Measurements from ENCODE around the gene BASP1. TPM values are rescaled to one million over a fixed set of nuclear protein-coding genes. Genes with fewer than 3 reads are reported as not detected.

Gene BASP1
- total and polyA plus RNA-seq, 2 donors (not counting 1 experiment from before 2014, with no cell fraction given), result 53.0 to 66.4 TPM

- intact Hi-C loops (cut with micrococcal nuclease), result loop anchor here (2.0 to 5.0 kb wide), 4 partner anchors 754 to 1529 kb away; partner anchors contain the start of gene ZNF622
- peak overlapping the region; percentile 99 for H3K4me2 ChIP-seq (replicated peaks; ENCODE audit: low read depth, low read length, poor library complexity, severe bottlenecking)
- H3K9me3 ChIP-seq (ENCODE audit: control extremely low read depth in 1 of 3, control insufficient read depth in 2 of 3, insufficient read depth in 1 of 3, low read length in 2 of 3), result no peaks in the 10 kb centered on the region
- H3K27ac ChIP-seq (ENCODE audit: low read length in 2 of 2), result peak overlapping the region; percentile 50 to 63
- ChIA-PET CTCF (no interaction called here), POLR2A (interaction anchor here (0.5 to 1.2 kb wide), 3 partner anchors 33 to 588 kb away, joined by 3 to 4 read pairs (median 3); no protein-coding TSS in a partner anchor)
- Mint-ChIP-seq H3K4me3 (peak overlapping the region; percentile 88), H3K4me1 (peaks cover 59% of the 10 kb centered on the region), H3K27ac (peak overlapping the region; percentile 92), H3K27me3 (no peaks in the 10 kb centered on the region), H3K9me3 (ENCODE audit: insufficient read depth) (no peaks in the 10 kb centered on the region)
- H2AFZ ChIP-seq (ENCODE audit: insufficient read depth, low read depth, low read length, poor library complexity, severe bottlenecking), result peak overlapping the region; percentile 98
- H3K79me2 ChIP-seq (ENCODE audit: control insufficient read depth, insufficient read depth, low read length), result peaks cover 58% of the 10 kb centered on the region
- DNase-seq (peak; percentile 59), ATAC-seq (ENCODE audit: low read depth) (peak; percentile 7)
- H3K4me1 ChIP-seq (ENCODE audit: control insufficient read depth in 2 of 2, insufficient read depth in 2 of 2, low read length in 2 of 2), result peaks cover 45 to 51% of the 10 kb centered on the region in 2 donors
- peak overlapping the region; percentile 79 to 95 (median 87) for H3K4me3 ChIP-seq (ENCODE audit: control extremely low read depth in 1 of 5, extremely low read depth in 1 of 5, insufficient read depth in 1 of 5, low read depth in 2 of 5, low read length in 4 of 5)
- no peaks in the 10 kb centered on the region for H3K27me3 ChIP-seq (replicated peaks in 1 of 4; ENCODE audit: control extremely low read depth in 1 of 4, control insufficient read depth in 3 of 4, insufficient read depth in 4 of 4, low read length in 3 of 4)
- WGBS (ENCODE audit: insufficient coverage), result 0% methylated on average over 45 of the region's 45 CpGs
- TF ChIP-seq EZH2 (IDR thresholded peaks at IDR 0.05; ENCODE audit: borderline replicate concordance, insufficient read depth, low read depth, low read length, poor library complexity, severe bottlenecking), result no peak
- peak overlapping the region; percentile 88 for H3K9ac ChIP-seq (ENCODE audit: low read length)
- H3K36me3 ChIP-seq (replicated peaks in 1 of 2; ENCODE audit: control extremely low read depth in 1 of 2, control insufficient read depth in 1 of 2, extremely low read depth in 1 of 2, insufficient read depth in 2 of 2, low read length in 1 of 2), result peaks cover 0 to 5% of the 10 kb centered on the region in 2 experiments
- H4K20me1 ChIP-seq (ENCODE audit: control insufficient read depth, insufficient read depth, low read length, poor library complexity, severe bottlenecking), result peaks cover 32% of the 10 kb centered on the region
Observed at GRCh38 chr5:17218353-17219005, 1.0 kb downstream of the BASP1 start.

GRCh38 chr5:17219006-17219422 lies 1.6 kb downstream of the BASP1 start:
- Histone ChIP-seq H3K27ac (ENCODE audit: low read length in 2 of 2) (peak overlapping the region; percentile 50 to 63), H3K4me1 (ENCODE audit: control insufficient read depth in 2 of 2, insufficient read depth in 2 of 2, low read length in 2 of 2) (peaks cover 48 to 54% of the 10 kb centered on the region in 2 donors), H3K79me2 (ENCODE audit: control insufficient read depth, insufficient read depth, low read length) (peaks cover 64% of the 10 kb centered on the region), H3K9ac (ENCODE audit: low read length) (peak overlapping the region; percentile 88), H3K4me2 (replicated peaks; ENCODE audit: low read depth, low read length, poor library complexity, severe bottlenecking) (peak overlapping the region; percentile 99), H3K27me3 (replicated peaks in 1 of 4; ENCODE audit: control extremely low read depth in 1 of 4, control insufficient read depth in 3 of 4, insufficient read depth in 4 of 4, low read length in 3 of 4) (no peaks in the 10 kb centered on the region), H3K36me3 (replicated peaks in 1 of 2; ENCODE audit: control extremely low read depth in 1 of 2, control insufficient read depth in 1 of 2, extremely low read depth in 1 of 2, insufficient read depth in 2 of 2, low read length in 1 of 2) (peaks cover 0 to 5% of the 10 kb centered on the region in 2 experiments), H2AFZ (ENCODE audit: insufficient read depth, low read depth, low read length, poor library complexity, severe bottlenecking) (peak overlapping the region; percentile 98), H3K4me3 (ENCODE audit: control extremely low read depth in 1 of 5, extremely low read depth in 1 of 5, insufficient read depth in 1 of 5, low read depth in 2 of 5, low read length in 4 of 5) (peak overlapping the region; percentile 79 to 95 (median 87)), H4K20me1 (ENCODE audit: control insufficient read depth, insufficient read depth, low read length, poor library complexity, severe bottlenecking) (peaks cover 32% of the 10 kb centered on the region), H3K9me3 (ENCODE audit: control extremely low read depth in 1 of 3, control insufficient read depth in 2 of 3, insufficient read depth in 1 of 3, low read length in 2 of 3) (no peaks in the 10 kb centered on the region)
- peaks cover 61% of the 10 kb centered on the region for H3K4me1 Mint-ChIP-seq
- TF ChIP-seq EZH2 (IDR thresholded peaks at IDR 0.05; ENCODE audit: borderline replicate concordance, insufficient read depth, low read depth, low read length, poor library complexity, severe bottlenecking), result no peak
- no peak for TF ChIP-seq CTCF (IDR thresholded peaks at IDR 0.05)
- POLR2A ChIA-PET, result no interaction called here
- peak; percentile 58 for DNase-seq
- H3K4me3 Mint-ChIP-seq, result peak overlapping the region; percentile 88
- 13% methylated on average over 19 of the region's 20 CpGs for WGBS (ENCODE audit: insufficient coverage)
- no peak for ATAC-seq (ENCODE audit: low read depth)
- H3K27ac Mint-ChIP-seq, result peak overlapping the region; percentile 92
- H3K9me3 Mint-ChIP-seq (ENCODE audit: insufficient read depth), result no peaks in the 10 kb centered on the region
- CTCF ChIA-PET, result no interaction called here
- H3K27me3 Mint-ChIP-seq, result no peaks in the 10 kb centered on the region
- intact Hi-C loops (cut with micrococcal nuclease), result loop anchor here (2.0 to 5.0 kb wide), 4 partner anchors 754 to 1528 kb away; partner anchors contain the start of gene ZNF622

Data from B cell (primary cell).